Omental fat pad (tissue), 4 donors: ENCODE results near the gene AANAT. TPM values are rescaled to one million over a fixed set of nuclear protein-coding genes. Genes with fewer than 3 reads are reported as not detected.

ENCODE experiments used
- ATAC-seq: fragments of 150-250 bp; one replicate; pipeline ENCODE4 v1.9.1; 2016; ENCODE audit warnings: mild to moderate bottlenecking, moderate library complexity; ENCODE audit not compliant: low FRiP score
- DNase-seq: peaks from one replicate; pipeline ENCODE4 v3.0.0-alpha.2; 2019; ENCODE audit warnings: low spot score
- total RNA-seq, 4 donors: library from RNA; depleted of rRNA; stranded (reverse); fragments of >200 nt; gene quantifications; one replicate each; pipeline ENCODE4 v1.1.0, GENCODE V29; 2016
- TF ChIP-seq, protein P1 (sequence below), 3 donors: fragments of 450-650 bp; IDR thresholded peaks; one replicate each; pipeline ENCODE4 v1.5.1; 2016 to 2017; ENCODE audit warnings: antibody characterized with exemption in 3 of 3, mild to moderate bottlenecking in 3 of 3, moderate library complexity in 2 of 3

Gene AANAT
- total RNA-seq, 4 donors from 2014 or later, result not detected

DNA sequence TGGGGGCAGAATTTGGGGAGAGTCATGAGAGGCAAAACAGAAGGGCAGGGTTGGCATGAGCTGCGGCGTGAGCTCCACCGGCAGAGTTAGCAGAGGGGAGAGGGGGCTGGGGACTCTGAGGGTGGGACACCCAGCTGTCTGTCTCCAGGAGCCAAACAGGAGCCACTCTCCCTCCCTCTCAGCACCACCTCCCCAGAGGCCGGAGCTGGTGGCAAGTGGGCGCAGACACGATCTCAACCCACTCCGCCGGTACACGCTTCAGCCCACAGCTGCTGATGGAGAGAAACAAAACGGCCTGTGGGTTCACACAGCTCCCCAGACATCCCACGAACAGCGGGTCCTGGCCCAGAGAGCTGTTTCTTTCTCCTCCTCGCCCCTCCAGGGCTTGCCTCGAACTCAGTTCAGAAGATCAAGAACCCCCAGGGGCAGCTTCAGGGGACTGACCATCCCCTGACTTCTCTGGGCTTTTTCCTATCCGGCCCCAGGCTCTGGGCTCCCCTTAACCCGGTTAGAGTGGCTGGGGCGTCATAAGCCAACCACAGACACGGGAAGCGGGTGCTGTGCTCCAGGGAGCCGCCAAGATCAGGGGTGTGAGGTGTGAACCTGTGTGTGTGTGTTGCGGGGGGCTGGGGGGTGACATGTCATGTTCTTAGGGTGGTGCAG is 26.2 kb downstream of the AANAT start:
- no peak for ATAC-seq
- DNase-seq, result no peak
- TF ChIP-seq, protein P1, sequence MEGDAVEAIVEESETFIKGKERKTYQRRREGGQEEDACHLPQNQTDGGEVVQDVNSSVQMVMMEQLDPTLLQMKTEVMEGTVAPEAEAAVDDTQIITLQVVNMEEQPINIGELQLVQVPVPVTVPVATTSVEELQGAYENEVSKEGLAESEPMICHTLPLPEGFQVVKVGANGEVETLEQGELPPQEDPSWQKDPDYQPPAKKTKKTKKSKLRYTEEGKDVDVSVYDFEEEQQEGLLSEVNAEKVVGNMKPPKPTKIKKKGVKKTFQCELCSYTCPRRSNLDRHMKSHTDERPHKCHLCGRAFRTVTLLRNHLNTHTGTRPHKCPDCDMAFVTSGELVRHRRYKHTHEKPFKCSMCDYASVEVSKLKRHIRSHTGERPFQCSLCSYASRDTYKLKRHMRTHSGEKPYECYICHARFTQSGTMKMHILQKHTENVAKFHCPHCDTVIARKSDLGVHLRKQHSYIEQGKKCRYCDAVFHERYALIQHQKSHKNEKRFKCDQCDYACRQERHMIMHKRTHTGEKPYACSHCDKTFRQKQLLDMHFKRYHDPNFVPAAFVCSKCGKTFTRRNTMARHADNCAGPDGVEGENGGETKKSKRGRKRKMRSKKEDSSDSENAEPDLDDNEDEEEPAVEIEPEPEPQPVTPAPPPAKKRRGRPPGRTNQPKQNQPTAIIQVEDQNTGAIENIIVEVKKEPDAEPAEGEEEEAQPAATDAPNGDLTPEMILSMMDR (IDR thresholded peaks at IDR 0.05), result no peak

DNA sequence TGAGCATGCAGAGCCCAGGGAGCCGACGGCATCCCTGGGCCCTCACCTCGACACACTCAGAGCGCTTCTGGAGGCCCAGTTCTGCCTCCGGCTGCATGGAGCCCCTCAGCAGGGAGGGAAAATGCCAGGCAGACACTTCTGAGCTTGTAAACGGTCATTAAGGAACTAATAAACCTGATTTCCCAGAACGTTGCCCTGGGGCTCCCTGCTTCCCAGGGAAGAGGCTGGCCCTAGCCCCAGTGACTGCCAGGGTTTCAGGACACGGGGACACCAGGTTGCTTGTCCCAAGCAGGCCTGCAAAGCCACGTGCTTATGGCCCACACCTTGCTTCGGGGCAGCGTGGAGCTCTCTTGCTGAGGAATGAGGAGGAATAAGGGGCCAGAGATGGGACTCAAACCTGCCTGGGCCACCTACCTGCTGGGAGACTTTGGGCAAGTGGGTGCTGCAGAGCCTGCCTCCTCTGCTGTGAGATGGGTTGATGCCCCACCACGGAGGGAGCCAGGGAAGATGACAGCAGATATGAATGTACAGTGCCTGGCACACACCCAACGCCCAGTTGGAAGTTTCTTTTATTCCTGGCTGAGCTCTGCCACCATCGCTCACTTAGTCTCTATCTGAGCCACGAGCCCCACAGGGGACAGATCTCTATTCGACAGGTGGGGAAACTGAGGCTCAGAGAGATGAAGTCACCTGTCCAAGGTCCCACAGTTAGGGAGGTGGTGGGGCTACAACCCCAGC is 28.4 kb downstream of the AANAT start:
- TF ChIP-seq, protein P1 (IDR thresholded peaks at IDR 0.05), result no peak
- DNase-seq, result no peak
- ATAC-seq, result no peak

DNA sequence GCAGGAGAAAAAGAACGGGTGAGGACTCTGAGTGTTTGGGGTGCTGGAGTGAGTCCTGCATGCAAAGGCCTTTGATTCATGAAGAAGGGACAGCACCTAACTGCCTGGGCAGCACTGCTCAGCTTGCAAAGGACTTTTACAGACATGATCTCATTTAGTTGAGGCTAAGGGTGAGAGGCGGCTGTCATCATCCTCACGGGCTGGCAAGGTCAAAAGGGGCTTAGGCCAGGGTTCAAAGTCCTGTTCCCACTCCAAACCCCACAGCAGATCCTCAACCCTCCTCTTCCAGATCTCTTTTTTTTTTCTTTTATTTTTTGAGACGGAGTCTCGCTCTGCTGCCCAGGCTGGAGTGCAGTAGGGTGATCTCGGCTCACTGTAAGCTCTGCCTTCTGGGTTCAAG is 29.1 kb downstream of the AANAT start:
- DNase-seq, result no peak
- ATAC-seq, result no peak
- TF ChIP-seq, protein P1 (IDR thresholded peaks at IDR 0.05), result no peak

DNA sequence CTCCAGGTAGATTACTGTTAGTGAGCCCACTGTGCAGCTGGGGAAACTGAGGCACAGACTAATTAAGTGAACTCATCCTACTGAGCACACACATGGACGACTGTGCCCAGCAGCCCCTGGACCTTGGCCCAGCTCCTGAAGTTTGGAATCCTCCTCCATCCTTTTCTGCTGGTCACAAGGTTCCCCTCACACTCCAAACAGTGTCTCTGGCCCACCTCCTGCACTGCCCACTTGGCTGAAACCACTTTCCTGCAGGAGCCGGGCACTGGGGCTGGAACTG is 30.2 kb downstream of the AANAT start:
- ATAC-seq (no peak), DNase-seq (no peak)
- TF ChIP-seq, protein P1 (IDR thresholded peaks at IDR 0.05), result no peak

DNA sequence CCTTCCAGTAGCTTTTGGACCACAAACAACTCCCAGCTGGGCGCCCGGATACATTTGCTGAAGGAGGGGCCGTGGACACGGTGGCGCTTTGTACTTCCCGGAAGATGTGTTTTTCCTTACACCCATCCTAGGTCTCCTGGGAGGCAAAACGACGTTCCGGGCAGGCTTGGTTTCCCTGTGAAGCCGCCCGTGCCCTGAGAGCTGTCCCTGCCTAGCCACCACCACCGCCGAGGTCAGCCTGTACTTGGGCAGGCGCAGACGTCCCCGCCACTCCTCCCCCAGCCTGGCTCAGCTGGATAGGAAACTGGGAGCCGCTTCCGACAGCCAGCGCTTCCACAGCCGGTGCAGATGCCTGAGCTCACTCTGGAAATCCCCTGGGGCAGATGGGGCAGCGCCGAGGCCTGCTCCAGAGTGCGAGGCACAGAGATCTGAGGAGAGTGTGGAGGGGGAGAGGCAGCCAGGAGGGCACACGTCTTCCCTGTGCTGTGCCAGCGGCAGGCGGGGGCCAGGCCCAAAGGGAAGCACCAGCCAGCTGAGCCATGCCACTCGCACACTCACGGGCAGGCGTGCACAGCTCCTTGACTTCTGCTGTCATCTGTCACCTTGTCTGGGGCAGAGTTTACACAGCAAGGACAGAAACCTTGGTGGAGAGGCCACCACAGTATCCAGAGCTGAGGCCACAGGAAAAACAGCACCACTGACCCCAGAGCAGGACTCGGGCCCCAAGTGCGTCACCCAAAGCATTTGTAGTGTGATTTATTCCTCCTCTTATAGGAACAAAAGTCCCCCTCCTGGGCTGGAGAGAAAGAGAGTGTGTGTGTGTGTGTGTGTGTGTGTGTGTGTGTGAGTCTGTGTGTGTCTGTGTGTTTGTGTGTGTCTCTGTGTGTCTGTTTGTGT is 30.8 kb downstream of the AANAT start:
- DNase-seq (no peak), ATAC-seq (peak; percentile 58)
- TF ChIP-seq, protein P1 (IDR thresholded peaks at IDR 0.05), result no peak

DNA sequence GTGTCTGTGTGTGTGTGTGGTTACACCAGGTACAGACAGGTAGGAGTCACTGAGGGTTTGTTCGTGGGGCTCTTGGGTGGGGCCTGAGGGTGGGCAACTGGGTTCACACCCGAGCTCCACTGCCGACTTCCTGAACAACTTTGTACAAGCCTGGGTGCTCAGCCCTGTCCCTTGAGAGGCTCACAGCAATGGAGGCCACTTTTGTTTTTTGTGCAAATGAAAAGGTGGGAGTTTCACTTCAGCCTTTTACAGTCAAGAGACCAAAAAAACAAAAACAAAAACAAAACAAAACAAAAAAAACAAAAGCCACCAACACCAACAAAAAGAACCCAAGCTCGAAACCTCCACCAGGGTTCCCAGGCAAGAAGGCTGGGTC is 31.5 kb downstream of the AANAT start:
- DNase-seq, result no peak
- TF ChIP-seq, protein P1 (IDR thresholded peaks at IDR 0.05), result no peak
- ATAC-seq, result no peak
